ENCODE data around the gene AANAT. TPM values are rescaled to one million over a fixed set of nuclear protein-coding genes. Genes with fewer than 3 reads are reported as not detected.

AANAT gene
- total RNA-seq, 5 donors from 2014 or later (not counting 1 experiment from before 2014, with no cell fraction given) = not detected

DNA sequence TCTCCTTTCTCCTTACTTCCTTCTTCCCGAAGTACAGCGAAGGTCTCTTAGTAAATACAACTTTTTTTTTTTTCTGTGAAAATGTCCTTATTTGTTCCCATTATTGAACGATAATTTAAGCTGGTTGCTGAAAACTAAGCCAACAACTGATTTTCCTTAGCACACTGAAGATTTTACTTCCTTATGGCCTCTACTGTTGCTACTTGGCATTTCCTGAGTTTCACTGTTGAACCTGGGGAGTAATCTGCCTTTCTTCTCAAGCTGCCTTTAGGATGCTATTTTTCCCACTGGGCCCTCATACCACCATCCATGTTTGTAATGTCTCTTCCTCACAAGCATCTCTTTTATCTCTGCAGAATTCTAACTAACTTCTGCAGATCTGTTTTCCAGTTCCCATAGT, 40.5 kb upstream of the AANAT start:
- no peak for ATAC-seq (replicated peaks in 1 of 4)
- no peak for DNase-seq
- H3K27ac ChIP-seq (ENCODE audit: low read length) = no peak overlapping the region
- POLR2A ChIA-PET = interaction anchor here in 1 of 2 donors (0.6 kb wide), 1 partner anchor 481 kb away, joined by 4 read pairs; no protein-coding TSS in a partner anchor
- Mint-ChIP-seq H3K27ac (no peak overlapping the region), H3K36me3 (peaks cover 12% of the 10 kb centered on the region), H3K27me3 (no peaks in the 10 kb centered on the region), H3K4me1 (peaks cover 13 to 48% (median 33%) of the 10 kb centered on the region in 3 donors), H3K4me3 (no peak overlapping the region), H3K9me3 (no peaks in the 10 kb centered on the region)
- peaks cover 0 to 2% of the 10 kb centered on the region in 2 donors for H3K36me3 ChIP-seq (ENCODE audit: control insufficient read depth in 2 of 2, extremely low read depth in 1 of 2, insufficient read depth in 1 of 2, low read length in 1 of 2)
- H3K27me3 ChIP-seq (replicated peaks in 1 of 2; ENCODE audit: control insufficient read depth in 2 of 2, extremely low read depth in 1 of 2, insufficient read depth in 2 of 2, low read length in 1 of 2) = no peaks in the 10 kb centered on the region
- no peak overlapping the region for H3K4me3 ChIP-seq (ENCODE audit: control insufficient read depth in 1 of 2, extremely low read depth in 1 of 2, low read length in 1 of 2)
- H3K4me1 ChIP-seq (ENCODE audit: control insufficient read depth in 1 of 2, extremely low read depth in 1 of 2, insufficient read depth in 2 of 2, low read length in 2 of 2) = no peaks in the 10 kb centered on the region
- CTCF ChIA-PET = interaction anchor here in 1 of 2 donors (1.4 kb wide), 1 partner anchor 19 kb away, joined by 4 read pairs; no protein-coding TSS in a partner anchor
- WGBS (ENCODE audit: insufficient coverage) = no CpG with 5 or more reads among the region's 3 CpGs
- no peaks in the 10 kb centered on the region for H3K9me3 ChIP-seq

DNA sequence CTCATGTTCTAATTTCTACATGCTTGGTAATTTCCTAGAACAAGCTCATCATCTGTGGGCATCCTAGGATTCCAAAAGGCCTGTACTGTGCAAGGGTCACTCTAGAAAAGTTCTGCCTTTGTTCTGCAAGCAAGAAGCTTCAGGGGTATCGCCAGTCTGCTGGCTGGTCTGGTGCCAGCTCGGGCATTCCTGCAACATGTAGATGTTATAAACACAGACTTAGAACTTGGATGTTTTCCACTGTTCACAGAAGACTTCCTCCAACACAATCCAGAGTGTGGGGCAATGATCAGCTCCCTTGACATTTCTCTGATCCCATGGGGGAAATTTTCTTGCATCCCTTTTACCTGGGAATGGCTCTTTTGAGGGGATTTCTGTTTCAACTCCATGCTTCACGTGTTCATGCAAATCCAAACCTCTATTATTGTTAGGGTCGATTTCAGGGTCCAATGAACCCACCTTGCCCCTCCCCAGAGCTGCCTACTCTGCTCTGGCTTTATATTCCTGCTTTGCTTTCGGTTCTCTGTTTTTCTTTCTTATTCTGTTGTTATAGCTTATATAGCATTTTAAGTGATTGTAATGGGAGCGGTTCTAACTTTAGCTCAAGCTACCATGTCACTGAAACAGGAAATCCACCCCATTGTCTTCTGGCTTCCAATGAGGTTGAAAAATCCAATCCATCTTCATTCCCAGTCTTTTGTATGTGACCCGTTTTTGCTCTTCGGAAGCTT, 39.7 kb upstream of the AANAT start:
- Histone ChIP-seq H3K9me3 (no peaks in the 10 kb centered on the region), H3K4me1 (ENCODE audit: control insufficient read depth in 1 of 2, extremely low read depth in 1 of 2, insufficient read depth in 2 of 2, low read length in 2 of 2) (no peaks in the 10 kb centered on the region), H3K27me3 (replicated peaks in 1 of 2; ENCODE audit: control insufficient read depth in 2 of 2, extremely low read depth in 1 of 2, insufficient read depth in 2 of 2, low read length in 1 of 2) (no peaks in the 10 kb centered on the region), H3K36me3 (ENCODE audit: control insufficient read depth in 2 of 2, extremely low read depth in 1 of 2, insufficient read depth in 1 of 2, low read length in 1 of 2) (no peaks in the 10 kb centered on the region), H3K4me3 (ENCODE audit: control insufficient read depth in 1 of 2, extremely low read depth in 1 of 2, low read length in 1 of 2) (no peak overlapping the region), H3K27ac (ENCODE audit: low read length) (no peak overlapping the region)
- Mint-ChIP-seq H3K27ac (peak overlapping the region in 1 of 2 donors; percentile 53), H3K36me3 (peaks cover 11% of the 10 kb centered on the region), H3K27me3 (no peaks in the 10 kb centered on the region), H3K9me3 (no peaks in the 10 kb centered on the region), H3K4me3 (no peak overlapping the region), H3K4me1 (peaks cover 16 to 47% (median 31%) of the 10 kb centered on the region in 3 donors)
- WGBS (ENCODE audit: insufficient coverage) = 94% methylated on average over 3 of the region's 8 CpGs
- no peak for ATAC-seq (replicated peaks in 1 of 4)
- CTCF ChIA-PET = interaction anchor here in 1 of 2 donors (1.3 to 1.4 kb wide), 2 partner anchors 19 to 20 kb away, joined by 3 to 4 read pairs; no protein-coding TSS in a partner anchor
- DNase-seq = no peak
- POLR2A ChIA-PET = no interaction called here

DNA sequence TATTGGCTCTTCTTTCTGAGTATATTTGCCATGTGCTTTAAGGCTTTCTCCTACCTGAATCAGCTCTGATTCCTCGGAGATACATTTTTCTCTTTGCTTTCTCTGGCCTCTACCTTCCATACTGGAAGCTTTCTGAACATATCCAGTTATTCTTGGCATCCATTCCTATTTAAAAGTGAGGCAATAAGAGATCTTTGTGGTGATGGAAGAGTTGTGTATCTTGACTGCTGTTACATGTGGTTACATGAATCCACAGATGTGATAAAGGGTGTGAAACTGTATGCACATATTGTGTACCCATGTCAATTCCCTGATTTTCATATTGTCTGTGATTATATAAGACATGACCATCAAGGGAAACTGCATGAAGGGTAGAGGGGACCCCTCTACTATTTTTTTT, 38.9 kb upstream of the AANAT start:
- Mint-ChIP-seq H3K4me3 (no peak overlapping the region), H3K27ac (no peak overlapping the region), H3K9me3 (no peaks in the 10 kb centered on the region), H3K36me3 (peaks cover 8% of the 10 kb centered on the region), H3K27me3 (no peaks in the 10 kb centered on the region), H3K4me1 (peaks cover 16 to 47% (median 26%) of the 10 kb centered on the region in 3 donors)
- DNase-seq (no peak), ATAC-seq (replicated peaks in 1 of 4) (no peak)
- H3K9me3 ChIP-seq = no peaks in the 10 kb centered on the region
- CTCF ChIA-PET = interaction anchor here in 1 of 2 donors (1.3 kb wide), 1 partner anchor 18 kb away, joined by 3 read pairs; no protein-coding TSS in a partner anchor
- H3K36me3 ChIP-seq (ENCODE audit: control insufficient read depth in 2 of 2, extremely low read depth in 1 of 2, insufficient read depth in 1 of 2, low read length in 1 of 2) = no peaks in the 10 kb centered on the region
- POLR2A ChIA-PET = interaction anchor here in 1 of 2 donors (0.7 kb wide), 1 partner anchor 1321 kb away, joined by 4 read pairs; no protein-coding TSS in a partner anchor
- no peaks in the 10 kb centered on the region for H3K27me3 ChIP-seq (replicated peaks in 1 of 2; ENCODE audit: control insufficient read depth in 2 of 2, extremely low read depth in 1 of 2, insufficient read depth in 2 of 2, low read length in 1 of 2)
- H3K27ac ChIP-seq (ENCODE audit: low read length) = no peak overlapping the region
- no peak overlapping the region for H3K4me3 ChIP-seq (ENCODE audit: control insufficient read depth in 1 of 2, extremely low read depth in 1 of 2, low read length in 1 of 2)
- no peaks in the 10 kb centered on the region for H3K4me1 ChIP-seq (ENCODE audit: control insufficient read depth in 1 of 2, extremely low read depth in 1 of 2, insufficient read depth in 2 of 2, low read length in 2 of 2)
- WGBS (ENCODE audit: insufficient coverage) = no CpG with 5 or more reads among the region's 1 CpG

- Mint-ChIP-seq H3K4me1 (peaks cover 22 to 54% (median 29%) of the 10 kb centered on the region in 3 donors), H3K36me3 (peaks cover 17% of the 10 kb centered on the region), H3K9me3 (no peaks in the 10 kb centered on the region), H3K27ac (no peak overlapping the region), H3K4me3 (no peak overlapping the region), H3K27me3 (no peaks in the 10 kb centered on the region)
- no peaks in the 10 kb centered on the region for H3K36me3 ChIP-seq (ENCODE audit: control insufficient read depth in 2 of 2, extremely low read depth in 1 of 2, insufficient read depth in 1 of 2, low read length in 1 of 2)
- ATAC-seq (replicated peaks in 1 of 4) (no peak), DNase-seq (no peak)
- no peak overlapping the region for H3K27ac ChIP-seq (ENCODE audit: low read length)
- no peaks in the 10 kb centered on the region for H3K9me3 ChIP-seq
- ChIA-PET POLR2A (no interaction called here), CTCF (no interaction called here)
- H3K27me3 ChIP-seq (replicated peaks in 1 of 2; ENCODE audit: control insufficient read depth in 2 of 2, extremely low read depth in 1 of 2, insufficient read depth in 2 of 2, low read length in 1 of 2) = no peaks in the 10 kb centered on the region
- no peak overlapping the region for H3K4me3 ChIP-seq (ENCODE audit: control insufficient read depth in 1 of 2, extremely low read depth in 1 of 2, low read length in 1 of 2)
- H3K4me1 ChIP-seq (ENCODE audit: control insufficient read depth in 1 of 2, extremely low read depth in 1 of 2, insufficient read depth in 2 of 2, low read length in 2 of 2) = no peaks in the 10 kb centered on the region
- no CpG with 5 or more reads among the region's 2 CpGs for WGBS (ENCODE audit: insufficient coverage)
Observed at GRCh38 chr17:76431509-76431908, 35.9 kb upstream of the AANAT start.

DNA sequence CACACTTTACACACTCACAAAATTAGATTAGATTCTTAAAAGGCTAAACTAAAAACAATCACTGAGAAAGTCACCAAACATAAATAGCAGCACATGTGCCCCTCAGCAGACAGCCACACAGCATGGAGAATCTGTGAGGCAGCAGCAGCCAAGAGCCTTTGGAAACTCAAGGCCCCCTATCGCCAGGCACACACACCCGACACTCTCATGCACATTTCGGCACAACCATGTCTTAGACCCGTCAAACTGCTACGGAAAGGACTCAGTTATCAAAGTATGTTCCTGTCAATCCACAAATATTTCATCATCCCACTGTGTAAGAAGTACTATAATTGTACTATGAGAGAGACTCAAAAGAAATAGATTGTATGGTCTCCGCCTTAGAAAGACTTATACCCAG, 35.4 kb upstream of the AANAT start:
- Histone ChIP-seq H3K27ac (ENCODE audit: low read length) (no peak overlapping the region), H3K27me3 (replicated peaks in 1 of 2; ENCODE audit: control insufficient read depth in 2 of 2, extremely low read depth in 1 of 2, insufficient read depth in 2 of 2, low read length in 1 of 2) (no peaks in the 10 kb centered on the region), H3K4me3 (ENCODE audit: control insufficient read depth in 1 of 2, extremely low read depth in 1 of 2, low read length in 1 of 2) (no peak overlapping the region), H3K4me1 (ENCODE audit: control insufficient read depth in 1 of 2, extremely low read depth in 1 of 2, insufficient read depth in 2 of 2, low read length in 2 of 2) (no peaks in the 10 kb centered on the region), H3K36me3 (ENCODE audit: control insufficient read depth in 2 of 2, extremely low read depth in 1 of 2, insufficient read depth in 1 of 2, low read length in 1 of 2) (no peaks in the 10 kb centered on the region), H3K9me3 (no peaks in the 10 kb centered on the region)
- ChIA-PET CTCF (no interaction called here), POLR2A (no interaction called here)
- no CpG with 5 or more reads among the region's 6 CpGs for WGBS (ENCODE audit: insufficient coverage)
- no peak for DNase-seq
- H3K27ac Mint-ChIP-seq = no peak overlapping the region
- no peak for ATAC-seq (replicated peaks in 1 of 4)
- H3K9me3 Mint-ChIP-seq = no peaks in the 10 kb centered on the region
- peaks cover 23 to 53% (median 27%) of the 10 kb centered on the region in 3 donors for H3K4me1 Mint-ChIP-seq
- no peak overlapping the region for H3K4me3 Mint-ChIP-seq
- peaks cover 17% of the 10 kb centered on the region for H3K36me3 Mint-ChIP-seq
- H3K27me3 Mint-ChIP-seq = no peaks in the 10 kb centered on the region

DNA sequence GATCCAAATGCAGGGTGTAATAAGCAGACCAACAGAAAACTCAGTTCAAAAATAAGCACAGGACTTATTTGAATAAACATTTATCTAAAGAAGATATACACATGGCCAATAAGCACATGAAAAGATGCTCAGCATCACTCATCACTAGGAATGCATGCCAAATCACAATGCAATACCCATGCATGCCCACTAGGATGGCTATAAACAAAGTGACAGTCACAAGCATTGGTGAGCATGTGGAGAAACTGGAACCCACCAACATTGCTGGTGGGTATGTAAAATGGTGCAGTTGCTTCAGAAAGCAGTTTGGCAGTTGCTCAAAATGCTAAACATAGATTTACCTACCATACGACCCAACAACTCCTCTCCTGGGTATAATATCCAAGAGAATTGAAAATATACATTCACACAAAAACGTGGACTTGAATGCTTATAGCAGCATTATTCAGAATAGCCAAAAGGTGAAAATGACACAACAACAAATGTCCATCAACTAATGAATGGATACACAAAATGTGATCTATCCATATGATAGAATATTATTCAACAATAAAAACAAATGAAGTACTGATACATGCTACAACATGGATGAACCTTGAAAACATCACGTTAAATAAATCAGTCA, 34.6 kb upstream of the AANAT start:
- Mint-ChIP-seq H3K4me3 (no peak overlapping the region), H3K36me3 (peaks cover 17% of the 10 kb centered on the region), H3K27ac (no peak overlapping the region), H3K9me3 (no peaks in the 10 kb centered on the region), H3K4me1 (peaks cover 25 to 52% (median 26%) of the 10 kb centered on the region in 3 donors), H3K27me3 (no peaks in the 10 kb centered on the region)
- DNase-seq = peak in 1 of 35 experiments; percentile 25
- no peaks in the 10 kb centered on the region for H3K4me1 ChIP-seq (ENCODE audit: control insufficient read depth in 1 of 2, extremely low read depth in 1 of 2, insufficient read depth in 2 of 2, low read length in 2 of 2)
- no peak overlapping the region for H3K4me3 ChIP-seq (ENCODE audit: control insufficient read depth in 1 of 2, extremely low read depth in 1 of 2, low read length in 1 of 2)
- ChIA-PET CTCF (no interaction called here), POLR2A (no interaction called here)
- H3K9me3 ChIP-seq = no peaks in the 10 kb centered on the region
- H3K36me3 ChIP-seq (ENCODE audit: control insufficient read depth in 2 of 2, extremely low read depth in 1 of 2, insufficient read depth in 1 of 2, low read length in 1 of 2) = no peaks in the 10 kb centered on the region
- no peak overlapping the region for H3K27ac ChIP-seq (ENCODE audit: low read length)
- peak in 2 of 4 experiments; percentile 40 to 50 for ATAC-seq (replicated peaks in 1 of 4)
- WGBS (ENCODE audit: insufficient coverage) = 100% methylated on average over 1 of the region's 3 CpGs
- no peaks in the 10 kb centered on the region for H3K27me3 ChIP-seq (replicated peaks in 1 of 2; ENCODE audit: control insufficient read depth in 2 of 2, extremely low read depth in 1 of 2, insufficient read depth in 2 of 2, low read length in 1 of 2)

All from T-cell (primary cell).